ENCODE results near the gene PFDN6. TPM values are rescaled to one million over a fixed set of nuclear protein-coding genes. Genes with fewer than 3 reads are reported as not detected.

The PFDN6 gene
- total RNA-seq, 3 donors from 2014 or later = 23.3 to 28.6 (median 26.9) TPM

GRCh38 chr6:33248932-33249731 lies 40.3 kb upstream of the PFDN6 start:
- peak overlapping the region; percentile 48 to 69 (median 69) for H3K4me3 ChIP-seq
- peak overlapping the region; percentile 93 to 95 for H3K27ac ChIP-seq
- TF ChIP-seq POLR2AphosphoS5 (IDR thresholded peaks at IDR 0.05) = peak; percentile 58 to 85 (median 76)
- no peak for TF ChIP-seq CTCF (IDR thresholded peaks at IDR 0.05)
- TF ChIP-seq POLR2A (IDR thresholded peaks at IDR 0.05) = peak; percentile 33
- DNase-seq (ENCODE audit: low spot score in 2 of 2) = peak; percentile 97 to 98
- no peaks in the 10 kb centered on the region for H3K9me3 ChIP-seq
- H3K4me1 ChIP-seq = peaks cover 0 to 6% of the 10 kb centered on the region in 2 donors
- H3K27me3 ChIP-seq = no peaks in the 10 kb centered on the region
- H3K36me3 ChIP-seq = no peaks in the 10 kb centered on the region
- intact Hi-C loops (cut with DNase I; ENCODE audit: low total_unique reads) = loop anchor here (10.0 kb wide), 1 partner anchor 134 kb away; no protein-coding TSS in a partner anchor

- Histone ChIP-seq H3K9me3 (no peaks in the 10 kb centered on the region), H3K27me3 (no peaks in the 10 kb centered on the region), H3K27ac (peak overlapping the region; percentile 93 to 95), H3K36me3 (no peaks in the 10 kb centered on the region), H3K4me1 (peaks cover 0 to 6% of the 10 kb centered on the region in 2 donors), H3K4me3 (peak overlapping the region; percentile 48 to 69 (median 69))
- no peak for DNase-seq (ENCODE audit: low spot score in 2 of 2)
- TF ChIP-seq POLR2A (IDR thresholded peaks at IDR 0.05) = peak; percentile 6
- no peak for TF ChIP-seq POLR2AphosphoS5 (IDR thresholded peaks at IDR 0.05)
- intact Hi-C loops (cut with DNase I; ENCODE audit: low total_unique reads) = loop anchor here (10.0 kb wide), 1 partner anchor 135 kb away; no protein-coding TSS in a partner anchor
Observed at GRCh38 chr6:33249732-33250630, 39.4 kb upstream of the PFDN6 start.

GRCh38 chr6:33250731-33251130 lies 38.7 kb upstream of the PFDN6 start:
- H3K4me3 ChIP-seq = no peak overlapping the region
- TF ChIP-seq CTCF (IDR thresholded peaks at IDR 0.05) (no peak), POLR2A (IDR thresholded peaks at IDR 0.05) (no peak), POLR2AphosphoS5 (IDR thresholded peaks at IDR 0.05) (no peak)
- peak overlapping the region; percentile 9 to 37 for H3K27ac ChIP-seq

GRCh38 chr6:33251395-33252012 lies 37.9 kb upstream of the PFDN6 start:
- Histone ChIP-seq H3K9me3 (no peaks in the 10 kb centered on the region), H3K4me3 (no peak overlapping the region), H3K27me3 (no peaks in the 10 kb centered on the region), H3K36me3 (no peaks in the 10 kb centered on the region), H3K4me1 (peaks cover 0 to 6% of the 10 kb centered on the region in 2 donors), H3K27ac (no peak overlapping the region)
- intact Hi-C loops (cut with DNase I; ENCODE audit: low total_unique reads) = no loop called here
- TF ChIP-seq POLR2AphosphoS5 (IDR thresholded peaks at IDR 0.05) (no peak), POLR2A (IDR thresholded peaks at IDR 0.05) (no peak), CTCF (IDR thresholded peaks at IDR 0.05) (no peak)
- no peak for DNase-seq (ENCODE audit: low spot score in 2 of 2)

More at GRCh38 chr6:33250731-33251130, 38.7 kb upstream of the PFDN6 start:
- Histone ChIP-seq H3K4me1 (peaks cover 0 to 6% of the 10 kb centered on the region in 2 donors), H3K27me3 (no peaks in the 10 kb centered on the region), H3K36me3 (no peaks in the 10 kb centered on the region), H3K9me3 (no peaks in the 10 kb centered on the region)
- no peak for DNase-seq (ENCODE audit: low spot score in 2 of 2)
- intact Hi-C loops (cut with DNase I; ENCODE audit: low total_unique reads) = no loop called here

GRCh38 chr6:33252759-33253158 lies 36.6 kb upstream of the PFDN6 start:
- intact Hi-C loops (cut with DNase I; ENCODE audit: low total_unique reads) = no loop called here
- H3K27me3 ChIP-seq = no peaks in the 10 kb centered on the region
- TF ChIP-seq CTCF (IDR thresholded peaks at IDR 0.05) (no peak), POLR2AphosphoS5 (IDR thresholded peaks at IDR 0.05) (no peak), POLR2A (IDR thresholded peaks at IDR 0.05) (no peak)

More at GRCh38 chr6:33252759-33253158, 36.6 kb upstream of the PFDN6 start:
- Histone ChIP-seq H3K9me3 (no peaks in the 10 kb centered on the region), H3K36me3 (no peaks in the 10 kb centered on the region), H3K27ac (no peak overlapping the region), H3K4me3 (no peak overlapping the region), H3K4me1 (peaks cover 0 to 6% of the 10 kb centered on the region in 2 donors)
- no peak for DNase-seq (ENCODE audit: low spot score in 2 of 2)
